H54 (cell line): ENCODE measurements around the gene KRTAP5-6.

Experiments
- DNase-seq: peaks from one replicate; pipeline ENCODE4 v3.0.0; 2011; ENCODE audit warnings: low spot score, mixed read lengths; ENCODE audit not compliant: insufficient read length
- FAIRE-seq: peaks from 3 replicates; lab custom pipeline; 2011; peaks lifted over from hg19 to GRCh38; lab: Jason Lieb, UNC
- POLR2A ChIP-seq: IDR thresholded peaks from 2 replicates; pipeline ENCODE4 v1.6.1; 2011; ENCODE audit warnings: low read depth, mild to moderate bottlenecking, low read length

The KRTAP5-6 gene

GRCh38 chr11:1699771-1700170, 2.8 kb downstream of the KRTAP5-6 start:
- no peak for TF ChIP-seq POLR2A
- FAIRE-seq (no peak), DNase-seq (no peak)

- FAIRE-seq (no peak), DNase-seq (no peak)
- TF ChIP-seq POLR2A: no peak
Measured at GRCh38 chr11:1701091-1701807, 4.3 kb downstream of the KRTAP5-6 start.

- no peak for DNase-seq
- TF ChIP-seq POLR2A: no peak
- no peak for FAIRE-seq
Measured at GRCh38 chr11:1702506-1702905, 5.5 kb downstream of the KRTAP5-6 start.

GRCh38 chr11:1703146-1703545, 6.2 kb downstream of the KRTAP5-6 start:
- no peak for TF ChIP-seq POLR2A
- no peak for FAIRE-seq

GRCh38 chr11:1705126-1706052, 8.4 kb downstream of the KRTAP5-6 start:
- FAIRE-seq (no peak), DNase-seq (peak; percentile 39)
- no peak for TF ChIP-seq POLR2A

More at GRCh38 chr11:1703146-1703545, 6.2 kb downstream of the KRTAP5-6 start:
- no peak for DNase-seq

GRCh38 chr11:1706634-1707400, 9.8 kb downstream of the KRTAP5-6 start:
- no peak for TF ChIP-seq POLR2A
- no peak for FAIRE-seq
- no peak for DNase-seq

GRCh38 chr11:1707751-1708150, 10.8 kb downstream of the KRTAP5-6 start:
- no peak for TF ChIP-seq POLR2A
- FAIRE-seq (no peak), DNase-seq (no peak)

- no peak for TF ChIP-seq POLR2A
- FAIRE-seq (no peak), DNase-seq (no peak)
Measured at GRCh38 chr11:1708716-1709115, 11.7 kb downstream of the KRTAP5-6 start.

GRCh38 chr11:1714908-1715885, 18.2 kb downstream of the KRTAP5-6 start:
- TF ChIP-seq POLR2A: no peak
- no peak for DNase-seq
- FAIRE-seq: no peak

- TF ChIP-seq POLR2A: no peak
- FAIRE-seq: no peak
- no peak for DNase-seq
Measured at GRCh38 chr11:1717745-1718144, 20.8 kb downstream of the KRTAP5-6 start.

- DNase-seq (no peak), FAIRE-seq (no peak)
- TF ChIP-seq POLR2A: no peak
Measured at GRCh38 chr11:1718326-1718725, 21.3 kb downstream of the KRTAP5-6 start.

GRCh38 chr11:1719781-1720180, 22.8 kb downstream of the KRTAP5-6 start:
- TF ChIP-seq POLR2A: no peak
- no peak for FAIRE-seq
- DNase-seq: no peak
